HG03571 (cell line): ENCODE data around the gene NCAN.
"Not testable (repeated sequence)": the region's sequence is repeated elsewhere in the genome, so short reads cannot be mapped to it uniquely, and the experiment has no call there.

ENCODE experiments used
- ATAC-seq: cut with Tn5 transposase; IDR thresholded peaks from one replicate; pipeline ENCODE4 v1.9.1; 2021; ENCODE audit not compliant: unreplicated experiment

Gene NCAN

DNA sequence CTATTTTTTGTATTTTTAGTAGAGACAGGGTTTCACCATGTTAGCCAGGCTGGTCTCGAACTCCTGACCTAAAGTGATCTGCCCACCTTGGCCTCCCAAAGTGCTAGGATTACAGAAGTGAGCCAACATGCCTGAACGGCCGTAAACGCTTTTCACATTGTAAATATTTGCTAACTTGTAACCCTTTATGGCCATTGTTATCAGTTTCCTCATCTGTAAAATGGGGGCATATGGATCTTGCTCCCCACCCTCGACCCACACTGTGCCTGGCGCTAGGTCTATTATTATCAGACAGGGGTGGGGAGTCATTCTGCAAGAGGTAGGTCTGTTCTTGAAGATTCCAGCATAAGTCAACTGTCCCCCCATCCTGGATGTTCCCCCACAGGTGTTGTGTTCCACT is 11.9 kb downstream of the NCAN start:
- no peak for ATAC-seq

DNA sequence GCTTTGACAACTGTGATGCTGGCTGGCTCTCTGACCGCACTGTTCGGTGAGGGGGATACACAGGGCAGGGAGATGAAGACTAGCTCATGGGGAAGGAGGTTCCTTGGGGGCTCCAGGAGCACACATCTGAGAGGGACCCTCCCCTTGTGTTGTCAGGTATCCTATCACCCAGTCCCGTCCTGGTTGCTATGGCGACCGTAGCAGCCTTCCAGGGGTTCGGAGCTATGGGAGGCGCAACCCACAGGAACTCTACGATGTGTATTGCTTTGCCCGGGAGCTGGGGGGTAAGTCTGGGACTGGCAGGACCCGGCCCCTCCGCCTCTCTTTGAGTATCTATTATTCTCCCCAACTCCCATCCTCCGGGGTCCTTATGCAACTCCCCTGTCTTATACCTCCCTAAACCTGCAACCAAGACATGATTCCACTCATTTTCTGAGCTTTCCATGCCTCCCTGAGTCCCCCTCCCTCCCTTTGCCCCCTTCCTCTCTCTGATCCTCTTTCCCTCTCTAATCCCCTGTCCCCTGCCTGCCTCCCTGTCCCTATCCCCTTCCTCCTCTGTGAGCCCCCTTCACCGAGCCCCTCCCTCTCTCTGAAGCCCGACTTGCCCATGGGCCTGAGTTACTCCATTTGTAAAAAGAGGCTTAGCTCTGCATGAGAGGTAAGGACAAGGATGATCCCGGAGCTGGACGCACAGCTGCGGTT is 12.5 kb downstream of the NCAN start:
- ATAC-seq = no peak

DNA sequence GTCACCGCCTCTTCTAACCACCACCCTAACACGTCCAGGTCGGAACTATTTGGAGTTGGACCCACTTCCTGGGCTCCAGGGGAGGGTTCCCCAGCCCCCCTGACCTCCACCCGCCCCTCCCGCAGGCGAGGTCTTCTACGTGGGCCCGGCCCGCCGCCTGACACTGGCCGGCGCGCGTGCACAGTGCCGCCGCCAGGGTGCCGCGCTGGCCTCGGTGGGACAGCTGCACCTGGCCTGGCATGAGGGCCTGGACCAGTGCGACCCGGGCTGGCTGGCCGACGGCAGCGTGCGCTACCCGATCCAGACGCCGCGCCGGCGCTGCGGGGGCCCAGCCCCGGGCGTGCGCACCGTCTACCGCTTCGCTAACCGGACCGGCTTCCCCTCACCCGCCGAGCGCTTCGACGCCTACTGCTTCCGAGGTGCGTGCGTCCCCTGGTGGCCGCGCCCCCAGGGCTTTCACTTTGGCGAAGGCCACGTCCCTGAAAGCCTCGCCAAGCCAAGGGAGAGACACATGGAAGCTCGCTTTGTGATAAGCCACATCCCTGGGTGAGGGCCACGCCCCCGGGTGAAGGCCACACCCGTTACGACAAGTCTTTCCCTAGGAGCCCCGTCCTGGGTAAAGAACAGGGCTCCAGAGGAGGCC is 13.2 kb downstream of the NCAN start:
- no peak for ATAC-seq

DNA sequence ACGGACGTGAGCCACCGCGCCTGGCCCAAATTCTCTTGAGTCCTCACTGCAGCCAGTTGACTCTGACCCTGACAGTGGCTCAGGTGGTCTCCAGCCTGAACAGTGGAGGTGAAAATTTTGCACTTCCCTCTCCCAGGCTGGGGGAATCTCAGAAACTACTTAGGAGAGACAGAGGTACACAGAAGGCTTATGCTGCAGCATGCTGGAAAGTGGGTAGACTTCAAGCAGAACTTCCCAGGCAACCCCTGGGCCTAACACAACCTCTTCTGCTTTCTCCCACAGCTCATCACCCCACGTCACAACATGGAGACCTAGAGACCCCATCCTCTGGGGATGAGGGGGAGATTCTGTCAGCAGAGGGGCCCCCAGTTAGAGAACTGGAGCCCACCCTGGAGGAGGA is 14.4 kb downstream of the NCAN start:
- no peak for ATAC-seq

DNA sequence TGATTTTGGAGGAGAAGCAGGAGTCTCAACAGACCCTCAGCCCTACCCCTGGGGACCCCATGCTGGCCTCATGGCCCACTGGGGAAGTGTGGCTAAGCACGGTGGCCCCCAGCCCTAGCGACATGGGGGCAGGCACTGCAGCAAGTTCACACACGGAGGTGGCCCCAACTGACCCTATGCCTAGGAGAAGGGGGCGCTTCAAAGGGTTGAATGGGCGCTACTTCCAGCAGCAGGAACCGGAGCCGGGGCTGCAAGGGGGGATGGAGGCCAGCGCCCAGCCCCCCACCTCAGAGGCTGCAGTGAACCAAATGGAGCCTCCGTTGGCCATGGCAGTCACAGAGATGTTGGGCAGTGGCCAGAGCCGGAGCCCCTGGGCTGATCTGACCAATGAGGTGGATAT is 14.9 kb downstream of the NCAN start:
- ATAC-seq = no peak

DNA sequence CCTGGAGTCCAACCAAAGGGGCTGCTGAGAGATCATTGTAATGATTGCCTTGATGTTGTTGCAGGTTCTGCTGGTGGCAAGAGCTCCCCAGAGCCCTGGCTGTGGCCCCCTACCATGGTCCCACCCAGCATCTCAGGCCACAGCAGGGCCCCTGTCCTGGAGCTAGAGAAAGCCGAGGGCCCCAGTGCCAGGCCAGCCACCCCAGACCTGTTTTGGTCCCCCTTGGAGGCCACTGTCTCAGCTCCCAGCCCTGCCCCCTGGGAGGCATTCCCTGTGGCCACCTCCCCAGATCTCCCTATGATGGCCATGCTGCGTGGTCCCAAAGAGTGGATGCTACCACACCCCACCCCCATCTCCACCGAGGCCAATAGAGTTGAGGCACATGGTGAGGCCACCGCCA is 15.5 kb downstream of the NCAN start:
- no peak for ATAC-seq

DNA sequence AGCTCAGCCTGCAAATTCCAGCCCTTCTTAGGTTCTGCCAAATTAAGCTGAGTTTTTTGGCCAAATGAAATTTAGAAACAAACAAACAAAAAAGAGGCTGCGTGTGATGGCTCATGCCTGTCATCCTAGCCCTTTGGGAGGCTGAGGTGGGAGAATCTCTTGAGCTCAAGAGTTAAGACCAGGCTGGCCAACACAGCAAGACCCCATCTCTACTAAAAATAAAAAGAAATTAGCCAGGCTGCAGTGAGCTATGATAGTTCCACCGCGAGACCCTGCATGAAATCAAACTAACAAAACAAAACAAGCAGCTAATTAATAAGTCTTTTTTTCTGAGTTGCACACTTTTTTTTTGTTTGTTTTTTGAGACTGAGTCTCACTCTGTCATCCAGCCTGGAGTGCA is 17.9 kb downstream of the NCAN start:
- ATAC-seq = no peak

DNA sequence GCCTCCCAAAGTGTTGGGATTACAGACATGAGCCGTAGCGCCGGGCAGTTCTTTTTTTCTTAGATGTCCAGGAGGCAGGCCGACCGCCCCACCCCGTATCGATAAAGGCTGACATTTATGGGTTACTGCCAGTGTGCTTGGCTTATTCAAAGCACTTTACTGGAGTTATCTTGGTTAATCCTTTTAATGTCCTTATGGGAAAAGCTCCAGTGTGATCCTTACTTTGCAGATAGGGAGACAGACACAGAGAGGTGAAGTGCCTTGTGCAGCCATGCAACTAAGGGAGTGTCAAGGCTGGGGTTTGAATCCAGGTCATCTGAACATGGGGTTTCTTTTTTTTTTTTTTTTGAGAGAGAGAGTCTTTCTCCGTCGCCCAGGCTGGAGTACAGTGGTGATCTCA is 19.2 kb downstream of the NCAN start:
- no peak for ATAC-seq

DNA sequence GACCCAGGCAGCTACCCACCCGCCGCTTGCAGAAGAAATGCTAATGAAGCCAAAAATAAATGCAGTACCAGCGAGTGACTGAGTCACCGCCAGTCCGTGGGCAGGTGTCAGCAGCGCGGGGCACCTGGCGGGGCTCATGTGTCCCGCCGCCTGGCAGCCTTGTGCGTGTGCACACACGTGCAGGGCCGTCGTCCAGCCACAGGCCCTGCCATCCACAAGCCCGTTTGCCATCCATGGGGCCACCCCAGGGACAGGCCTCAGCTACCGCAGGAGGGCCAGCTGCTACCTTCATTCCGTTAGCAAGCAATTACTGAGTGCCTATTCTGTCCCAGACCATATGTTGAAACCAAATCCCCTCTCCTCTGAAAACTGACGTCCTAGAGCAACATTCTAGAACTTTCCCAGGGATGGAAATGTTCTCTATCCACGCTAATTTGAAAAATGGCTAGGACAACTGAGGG is 20.5 kb downstream of the NCAN start:
- ATAC-seq = no peak

DNA sequence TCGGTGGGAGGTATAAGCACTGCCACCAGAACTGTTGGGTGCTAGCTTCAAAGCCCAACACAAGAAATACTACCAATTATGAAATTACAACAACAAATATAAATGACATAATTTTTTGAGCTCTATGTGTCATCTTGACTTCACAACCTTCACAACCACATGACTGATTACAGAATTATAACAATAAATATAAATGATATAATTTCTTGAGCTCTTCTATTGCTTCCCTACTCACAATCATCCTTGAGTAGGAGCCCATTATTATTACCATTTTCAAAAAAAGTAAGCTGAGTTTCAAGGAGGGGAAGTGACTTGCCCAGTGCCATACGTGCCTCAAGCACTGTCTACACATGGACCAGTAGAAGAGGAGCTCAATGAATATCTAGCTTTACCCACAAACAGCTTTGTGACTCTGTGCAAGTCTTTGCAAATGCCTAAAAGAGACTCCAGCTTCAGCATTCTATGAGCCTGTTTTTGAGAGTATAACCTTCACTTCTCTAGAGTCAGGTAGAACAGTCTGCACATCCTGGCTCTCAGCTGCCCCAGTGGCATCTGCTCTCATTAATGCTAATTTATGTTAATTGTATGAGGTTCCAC is 22.6 kb downstream of the NCAN start:
- ATAC-seq = no peak

DNA sequence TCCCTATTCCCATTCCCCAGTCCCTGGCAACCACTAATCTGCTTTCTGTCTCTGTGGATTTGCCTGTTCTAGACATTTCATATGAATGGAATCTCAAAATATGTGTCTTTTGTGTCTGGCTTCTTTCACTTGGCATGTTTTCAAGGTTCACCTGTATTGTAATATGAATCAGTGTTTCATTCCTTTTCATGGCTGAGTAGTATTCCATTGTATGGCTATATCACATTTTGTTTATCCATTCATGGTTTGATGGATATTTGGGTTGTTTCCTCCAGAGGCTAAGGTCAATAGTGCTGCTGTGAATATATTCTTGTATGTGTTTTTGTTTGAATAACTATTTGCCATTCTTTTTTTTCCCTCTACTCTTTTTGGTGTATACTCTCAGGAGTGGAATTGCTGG is 24.4 kb downstream of the NCAN start:
- no peak for ATAC-seq

DNA sequence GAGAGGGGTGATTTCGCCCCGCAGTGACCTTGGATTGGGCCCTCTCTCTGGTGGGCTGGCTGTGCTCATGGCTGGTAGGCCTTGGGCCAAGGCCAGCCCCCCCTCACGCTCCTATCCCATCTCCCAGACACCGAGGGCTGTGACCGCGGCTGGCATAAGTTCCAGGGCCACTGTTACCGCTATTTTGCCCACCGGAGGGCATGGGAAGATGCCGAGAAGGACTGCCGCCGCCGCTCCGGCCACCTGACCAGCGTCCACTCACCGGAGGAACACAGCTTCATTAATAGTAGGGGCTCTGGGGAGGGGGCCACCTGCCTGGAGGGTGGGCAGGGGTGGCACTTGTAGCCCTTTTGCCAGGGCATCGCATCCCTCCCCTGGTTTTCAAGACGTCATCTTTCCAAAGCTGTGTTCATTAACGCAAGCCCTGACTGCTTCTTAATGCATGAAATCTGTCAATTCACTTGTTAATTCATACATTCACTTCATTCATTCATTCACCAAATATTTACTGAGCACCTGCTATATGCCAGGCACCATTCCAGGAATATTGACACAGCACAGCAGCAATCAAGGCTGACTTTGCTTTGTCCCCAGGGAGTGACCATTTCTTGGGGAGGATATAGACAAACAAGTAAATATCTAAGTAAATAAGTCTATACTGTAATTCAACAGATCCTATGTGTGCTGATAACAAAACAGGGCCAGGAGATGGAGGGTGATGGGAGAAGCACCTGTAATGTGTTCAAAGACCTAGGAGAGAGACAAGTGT is 26.6 kb downstream of the NCAN start:
- ATAC-seq = no peak

DNA sequence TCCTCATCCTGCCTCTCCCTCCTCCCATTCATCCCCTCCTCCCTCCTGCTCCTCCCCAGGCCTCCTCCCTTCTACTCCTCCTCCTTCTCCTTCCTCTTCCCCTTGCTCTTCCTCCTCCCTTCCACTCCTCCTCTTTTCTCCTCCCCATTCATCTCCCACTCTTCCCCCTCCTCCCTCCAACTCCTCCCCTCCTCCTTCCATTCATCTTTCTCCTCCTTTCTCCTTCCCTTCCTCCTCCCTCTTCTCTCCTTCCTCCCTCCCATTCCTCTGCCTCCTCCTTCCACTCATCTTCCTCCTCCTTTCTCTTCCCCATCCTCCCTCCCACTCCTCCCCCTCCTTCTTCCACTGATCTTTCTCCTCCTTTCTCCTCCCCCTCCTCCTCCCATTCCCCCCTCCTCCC is 27.9 kb downstream of the NCAN start:
- no peak for ATAC-seq

DNA sequence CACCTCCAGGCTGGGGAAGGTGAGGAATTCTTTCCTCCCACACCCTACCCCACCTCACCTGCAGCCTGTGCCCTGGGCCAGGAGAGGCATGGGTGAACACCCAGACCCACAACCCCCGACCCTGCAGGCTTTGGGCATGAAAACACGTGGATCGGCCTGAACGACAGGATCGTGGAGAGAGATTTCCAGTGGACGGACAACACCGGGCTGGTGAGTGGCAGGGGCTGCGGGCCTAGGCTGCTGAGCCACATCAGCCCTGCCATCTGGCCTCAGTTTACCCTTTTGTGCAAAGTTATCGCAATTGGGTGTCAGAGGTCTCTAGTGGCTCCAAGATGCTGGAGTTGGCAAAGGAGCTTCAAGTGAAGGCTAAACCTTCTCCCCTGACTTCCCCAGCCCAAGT is 28.7 kb downstream of the NCAN start:
- ATAC-seq = no peak

DNA sequence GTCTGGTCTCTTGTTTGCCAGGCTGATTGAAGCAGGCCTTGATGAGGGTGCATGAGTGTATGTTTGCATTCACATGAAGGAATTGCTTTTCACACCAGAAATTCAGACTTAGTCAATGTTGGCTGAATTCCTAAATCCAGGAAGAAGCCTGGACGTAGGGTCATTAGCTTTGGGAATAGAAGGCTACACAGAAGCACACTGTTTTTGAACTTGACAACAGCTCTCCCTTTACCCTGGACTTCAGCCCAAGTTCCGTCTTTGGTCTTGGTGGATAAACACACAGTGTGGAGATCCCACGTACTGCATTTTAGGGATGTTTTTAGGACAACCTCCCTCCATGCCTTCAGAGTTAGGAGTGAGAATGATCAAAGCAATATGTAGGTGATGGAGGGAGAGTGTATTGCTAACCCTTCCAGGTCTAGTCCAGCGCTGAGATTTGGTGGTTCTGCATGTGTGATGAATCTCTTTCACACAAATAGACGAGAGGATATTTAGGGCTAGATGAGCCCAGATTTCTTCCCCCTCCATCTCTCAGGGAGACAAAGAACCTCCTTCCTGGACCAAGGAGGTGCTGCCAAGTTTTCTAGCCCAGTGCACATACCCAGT is 38.5 kb downstream of the NCAN start:
- ATAC-seq = no peak

DNA sequence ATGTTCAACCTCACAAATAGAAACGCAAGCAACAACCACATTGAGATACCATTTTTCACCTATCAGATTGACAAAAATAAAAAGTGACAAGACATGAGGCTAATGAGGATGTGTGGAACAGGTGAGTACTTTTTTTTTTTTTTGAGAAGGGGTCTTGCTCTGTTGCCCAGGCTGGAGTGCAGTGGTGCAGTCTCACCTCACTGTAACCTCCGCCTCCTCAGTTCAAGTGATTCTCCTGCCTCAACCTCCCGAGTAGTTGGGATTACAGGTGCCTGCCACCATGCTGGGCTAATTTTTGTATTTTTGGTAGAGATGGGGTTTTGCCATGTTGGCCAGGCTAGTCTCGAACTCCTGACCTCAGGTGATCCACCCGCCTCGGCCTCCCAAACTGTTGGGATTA is 41.7 kb downstream of the NCAN start:
- not testable (repeated sequence) for ATAC-seq

DNA sequence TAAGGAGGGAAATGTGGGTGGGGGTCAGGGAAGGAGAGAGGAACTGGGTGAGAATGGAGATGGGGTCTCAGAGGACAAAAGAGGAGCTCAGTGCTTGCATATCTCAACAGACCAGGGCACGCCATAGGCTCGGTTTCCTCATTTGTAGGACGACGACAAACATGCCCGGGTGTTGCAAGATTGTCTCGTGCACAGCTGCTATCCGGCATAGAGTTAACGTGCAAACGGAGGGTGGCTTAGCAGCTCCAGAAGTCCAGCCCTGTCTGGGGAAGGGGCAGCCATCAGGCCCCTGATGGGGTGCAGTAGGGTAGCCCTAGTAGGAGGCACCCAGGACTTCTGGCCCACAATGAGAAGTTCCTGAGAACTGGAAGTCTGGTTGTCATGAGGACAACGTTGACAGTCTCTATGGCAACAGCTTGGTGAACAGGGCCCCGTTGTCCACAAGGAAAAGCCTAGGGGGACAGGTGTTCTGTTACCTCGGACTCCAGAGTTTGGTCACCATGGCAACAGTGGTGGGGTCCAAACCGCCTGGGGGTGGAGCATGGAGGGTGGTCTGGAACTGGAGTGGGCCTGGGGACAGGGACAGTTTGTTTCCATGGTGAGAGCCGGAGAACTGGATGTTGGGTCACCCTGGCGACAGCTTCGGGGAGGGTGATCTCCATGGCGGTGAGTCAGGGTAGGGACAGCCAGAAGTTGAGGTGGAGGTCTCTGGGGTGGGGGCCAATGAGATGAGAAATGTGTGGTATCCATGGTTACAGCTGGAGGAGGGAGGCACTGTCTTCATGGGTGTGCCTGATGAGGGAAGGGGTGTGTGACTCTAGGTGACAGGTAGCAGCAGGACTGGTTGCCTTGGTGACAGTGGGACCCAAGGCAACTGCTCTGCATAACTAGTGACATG is 44.6 kb downstream of the NCAN start:
- no peak for ATAC-seq

DNA sequence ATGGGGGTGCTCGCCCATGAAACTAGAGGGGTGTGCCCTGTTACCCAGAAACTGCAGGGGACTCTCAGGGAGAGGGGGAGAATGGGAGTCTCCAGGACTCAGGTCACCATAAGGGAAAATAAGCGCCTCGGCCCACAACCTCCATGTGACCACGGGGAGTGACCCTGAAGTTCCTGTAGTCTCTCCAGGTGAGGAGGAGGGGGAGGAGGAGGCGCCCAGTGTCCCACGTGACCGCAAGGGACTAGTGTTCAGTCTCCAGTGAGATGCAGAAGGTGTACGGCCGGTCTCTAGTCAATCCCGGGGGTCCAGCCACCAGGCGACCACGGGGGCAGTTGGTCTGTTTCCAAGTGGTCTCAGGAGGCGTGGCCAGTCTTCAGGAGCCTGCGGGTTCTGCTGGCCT is 45.4 kb downstream of the NCAN start:
- no peak for ATAC-seq

DNA sequence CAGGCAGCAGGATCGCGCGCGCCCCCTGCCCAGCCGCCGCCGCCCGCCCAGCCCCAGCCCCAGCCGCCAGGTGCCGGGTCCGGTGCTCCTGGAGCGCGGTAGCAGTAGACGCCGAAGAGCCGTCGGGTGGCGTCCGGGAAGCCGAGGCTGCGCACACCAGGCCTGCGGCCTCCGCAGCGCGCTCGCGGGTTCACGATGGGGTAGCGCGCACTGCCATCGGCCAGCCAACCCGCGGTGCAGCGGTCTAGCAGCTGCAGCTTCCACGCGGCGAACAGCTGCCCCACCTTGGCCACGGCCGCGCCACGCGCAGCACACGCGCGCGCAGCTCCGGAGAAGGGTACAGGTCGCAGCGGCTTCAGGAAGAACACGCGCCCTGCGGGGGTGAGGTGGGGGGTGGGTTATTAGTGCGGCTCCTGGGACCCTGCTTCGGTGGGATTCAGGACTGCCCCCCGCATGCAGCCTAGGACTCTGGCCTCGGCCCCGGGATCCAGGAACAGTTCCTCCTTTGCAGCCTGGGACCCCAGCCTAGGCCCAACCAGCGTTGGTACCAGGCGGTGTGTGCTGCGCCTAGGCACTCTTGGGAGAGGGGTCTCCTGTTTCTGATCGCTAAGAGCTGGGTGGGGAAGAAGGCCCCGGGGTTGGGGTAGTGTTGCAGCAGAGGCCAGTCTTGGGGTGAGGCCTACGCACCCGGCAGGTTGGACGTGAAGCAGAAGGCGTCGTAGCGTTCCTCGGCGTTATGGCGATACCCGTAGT is 46.3 kb downstream of the NCAN start:
- ATAC-seq = no peak
